Measurements from ENCODE around the gene RASGRP3.

- TF ChIP-seq EZH2 (IDR thresholded peaks at IDR 0.05; ENCODE audit: insufficient read depth, poor library complexity, severe bottlenecking): no peak
- TF ChIP-seq EZH2phosphoT487 (IDR thresholded peaks at IDR 0.05; ENCODE audit: insufficient read depth, low read depth): no peak
Observed at GRCh38 chr2:33497221-33497650, 20.8 kb downstream of the RASGRP3 start.
